PC-9 (cell line): ENCODE measurements around the gene TMEM53.

Experiments
- CTCF ChIP-seq: fragments of 200-600 bp; sonication (generic); conservative IDR thresholded peaks from 2 replicates; pipeline ENCODE4 v1.6.1; 2017; ENCODE audit warnings: mixed run types, antibody characterized with exemption, mild to moderate bottlenecking, moderate library complexity
- EZH2 ChIP-seq: fragments of 200-600 bp; sonication (generic); IDR thresholded peaks from 2 replicates; pipeline ENCODE4 v1.8.0; 2017; ENCODE audit warnings: antibody characterized with exemption, low read depth

GRCh38 chr1:44713321-44713781, 39.1 kb upstream of the TMEM53 start:
- TF ChIP-seq CTCF (no peak), EZH2 (no peak)
